Right lung (tissue), 5 donors: Measurements from ENCODE around the gene CYP2J2. TPM values are rescaled to one million over a fixed set of nuclear protein-coding genes. Genes with fewer than 3 reads are reported as not detected.
"Not testable (repeated sequence)": the region's sequence is repeated elsewhere in the genome, so short reads cannot be mapped to it uniquely, and the experiment has no call there.

Experiments
- DNase-seq, 2 donors: peaks; one replicate each; pipeline ENCODE4 v3.0.0-alpha.2; 2013
- polyA plus RNA-seq, 5 donors: library from polyadenylated mRNA; unstranded; fragments of 120-200 nt; gene quantifications; one replicate each; pipeline versions ENCODE4 v1.2.1 to v1.2.3, GENCODE V29; 2013; ENCODE audit warnings: inconsistent platforms in 1 of 5, low replicate concordance in 1 of 5; ENCODE audit not compliant: insufficient read length in 5 of 5, insufficient read depth in 1 of 5

CYP2J2 gene
- polyA plus RNA-seq, 5 donors: 1.8 to 4.1 (median 2.6) TPM

- no peak for DNase-seq
Observed at GRCh38 chr1:59877108-59877682, 49.4 kb downstream of the CYP2J2 start.

GRCh38 chr1:59871746-59872145 is 54.8 kb downstream of the CYP2J2 start:
- no peak for DNase-seq

GRCh38 chr1:59866462-59866861 is 60.1 kb downstream of the CYP2J2 start:
- DNase-seq: no peak

GRCh38 chr1:59857679-59858354 is 68.8 kb downstream of the CYP2J2 start:
- no peak for DNase-seq

- DNase-seq: peak in 1 of 2 donors; percentile 4
Observed at GRCh38 chr1:59856725-59857338, 69.7 kb downstream of the CYP2J2 start.

- not testable (repeated sequence) for DNase-seq
Observed at GRCh38 chr1:59855297-59855696, 71.3 kb downstream of the CYP2J2 start.

GRCh38 chr1:59852117-59852516 is 74.5 kb downstream of the CYP2J2 start:
- DNase-seq: no peak

GRCh38 chr1:59846895-59847282 is 79.7 kb downstream of the CYP2J2 start:
- no peak for DNase-seq

GRCh38 chr1:59846209-59846894 is 80.2 kb downstream of the CYP2J2 start:
- DNase-seq: no peak

GRCh38 chr1:59845091-59845490 is 81.5 kb downstream of the CYP2J2 start:
- DNase-seq: no peak

Other genes starting within 250 kb of the CYP2J2 start
- gene HOOK1, start 111.8 kb downstream of the CYP2J2 start, polyA plus RNA-seq: 10 to 100 TPM; 18.7 to 42.7 (median 34.3) TPM
- 1 to 10 TPM in 4 of 5 donors, under 1 TPM in 1; 0.84 to 4.8 (median 3.3) TPM for gene C1orf87, start 147.0 kb upstream of the CYP2J2 start, polyA plus RNA-seq